Neural cell (in vitro differentiated cells): Measurements from ENCODE around the gene RCVRN. TPM values are rescaled to one million over a fixed set of nuclear protein-coding genes. Genes with fewer than 3 reads are reported as not detected.

Experiments used
- H2AFZ ChIP-seq: fragments of 200-600, 300-800 bp; sonication (generic), shearing (Covaris generic); 2 replicates; pipeline ENCODE4 v1.6.0; 2014; ENCODE audit warnings: low read depth, mild to moderate bottlenecking, antibody characterized with exemption, low read length, moderate library complexity
- H3F3A ChIP-seq: fragments of 200-600 bp; shearing (Covaris generic); 2 replicates; pipeline ENCODE4 v1.6.1; 2016; ENCODE audit warnings: mild to moderate bottlenecking, moderate library complexity, mixed read lengths, antibody characterized with exemption, low read length; ENCODE audit not compliant: insufficient read depth, poor library complexity, severe bottlenecking
- H3K27ac ChIP-seq: fragments of 200-600, 300-800 bp; sonication (generic), shearing (Covaris generic); 2 replicates; pipeline ENCODE4 v1.5.1; 2014; ENCODE audit warnings: mild to moderate bottlenecking, low read length, moderate library complexity
- H3K27me3 ChIP-seq: fragments of 300-800, 200-600 bp; sonication (generic), shearing (Covaris generic); 2 replicates; pipeline ENCODE4 v1.6.0; 2014; ENCODE audit warnings: mild to moderate bottlenecking, low read depth, low read length, moderate library complexity; ENCODE audit not compliant: insufficient read depth
- H3K36me3 ChIP-seq: fragments of 300-800, 200-600 bp; sonication (generic), shearing (Covaris generic); 2 replicates; pipeline ENCODE4 v1.5.1; 2014; ENCODE audit warnings: mild to moderate bottlenecking, antibody characterized with exemption, low read length, moderate library complexity; ENCODE audit not compliant: insufficient read depth
- H3K4me2 ChIP-seq: fragments of 300-800, 200-600 bp; sonication (generic), shearing (Covaris generic); 2 replicates; pipeline ENCODE4 v1.6.0; 2014; ENCODE audit warnings: mild to moderate bottlenecking, low read length
- H3K4me3 ChIP-seq: fragments of 300-800, 200-600 bp; sonication (generic), shearing (Covaris generic); 2 replicates; pipeline ENCODE4 v1.5.1; 2014; ENCODE audit warnings: mild to moderate bottlenecking, low read length, moderate library complexity
- H3K79me2 ChIP-seq: fragments of 200-600 bp; shearing (Covaris generic); replicated peaks from 2 replicates; pipeline ENCODE4 v1.6.0; 2014; ENCODE audit warnings: mild to moderate bottlenecking, low read length, moderate library complexity; ENCODE audit not compliant: insufficient read depth
- H3K9ac ChIP-seq: fragments of 300-800, 200-600 bp; sonication (generic), shearing (Covaris generic); 2 replicates; pipeline ENCODE4 v1.6.1; 2016; ENCODE audit warnings: mild to moderate bottlenecking, low read length, mixed read lengths
- H3K9me2 ChIP-seq: fragments of 200-600 bp; shearing (Covaris generic); 2 replicates; pipeline ENCODE4 v1.6.1; 2016; ENCODE audit warnings: mild to moderate bottlenecking, low read length, mixed read lengths; ENCODE audit not compliant: insufficient read depth
- H3K9me3 ChIP-seq: fragments of 200-600, 300-800 bp; sonication (generic), shearing (Covaris generic); 2 replicates; pipeline ENCODE4 v1.6.1; 2016; ENCODE audit warnings: mild to moderate bottlenecking, mixed run types, low read length, moderate library complexity, mixed read lengths
- H4K20me1 ChIP-seq: fragments of 200-600 bp; shearing (Covaris generic); 2 replicates; pipeline ENCODE4 v1.6.1; 2016; ENCODE audit warnings: mild to moderate bottlenecking, mixed run types; ENCODE audit not compliant: insufficient read depth
- EP300 ChIP-seq: fragments of 450-650 bp; conservative IDR thresholded peaks from 2 replicates; pipeline ENCODE4 v1.6.1; 2014; ENCODE audit warnings: antibody characterized with exemption, mild to moderate bottlenecking, moderate library complexity; ENCODE audit not compliant: poor library complexity, severe bottlenecking
- EZH2 ChIP-seq: fragments of 200-600, 300-800 bp; shearing (Covaris generic), sonication (generic); IDR thresholded peaks from 2 replicates; pipeline ENCODE4 v1.6.1; 2014; ENCODE audit warnings: antibody characterized with exemption, low read length, borderline replicate concordance, mild to moderate bottlenecking; ENCODE audit not compliant: insufficient read depth, poor library complexity, severe bottlenecking
- MXI1 ChIP-seq: fragments of 450-650 bp; conservative IDR thresholded peaks from 2 replicates; pipeline ENCODE4 v1.6.1; 2014; ENCODE audit warnings: antibody characterized with exemption, mild to moderate bottlenecking; ENCODE audit not compliant: poor library complexity, severe bottlenecking
- POLR2AphosphoS5 ChIP-seq: IDR thresholded peaks from 2 replicates; pipeline ENCODE4 v1.6.1; 2012
- RAD21 ChIP-seq: fragments of 450-650 bp; conservative IDR thresholded peaks from 2 replicates; pipeline ENCODE4 v1.6.1; 2014; ENCODE audit warnings: antibody characterized with exemption, mild to moderate bottlenecking, moderate library complexity
- SMC3 ChIP-seq: fragments of 450-650 bp; conservative IDR thresholded peaks from 2 replicates; pipeline ENCODE4 v1.6.1; 2014; ENCODE audit warnings: antibody characterized with exemption, mild to moderate bottlenecking, moderate library complexity; ENCODE audit not compliant: poor library complexity
- TAF1 ChIP-seq: IDR thresholded peaks from 2 replicates; pipeline ENCODE4 v1.6.1; 2012; ENCODE audit warnings: low read depth
- polyA plus RNA-seq: library from polyadenylated mRNA; depleted of rRNA; stranded (reverse); fragments of >200 nt; gene quantifications from 2 replicates; pipeline ENCODE4 v1.2.3, GENCODE V29; 2014
- TF ChIP-seq, protein P1 (sequence below): fragments of 450-650 bp; IDR thresholded peaks from 2 replicates; pipeline ENCODE4 v1.5.1; 2014; ENCODE audit warnings: antibody characterized with exemption, mild to moderate bottlenecking, moderate library complexity; ENCODE audit not compliant: poor library complexity, severe bottlenecking
- TF ChIP-seq, protein P2 (sequence below): IDR thresholded peaks from 2 replicates; pipeline ENCODE4 v1.6.1; 2012; ENCODE audit warnings: borderline replicate concordance

Gene RCVRN
- polyA plus RNA-seq, 1 donor from 2014 or later: 1.1 TPM

DNA sequence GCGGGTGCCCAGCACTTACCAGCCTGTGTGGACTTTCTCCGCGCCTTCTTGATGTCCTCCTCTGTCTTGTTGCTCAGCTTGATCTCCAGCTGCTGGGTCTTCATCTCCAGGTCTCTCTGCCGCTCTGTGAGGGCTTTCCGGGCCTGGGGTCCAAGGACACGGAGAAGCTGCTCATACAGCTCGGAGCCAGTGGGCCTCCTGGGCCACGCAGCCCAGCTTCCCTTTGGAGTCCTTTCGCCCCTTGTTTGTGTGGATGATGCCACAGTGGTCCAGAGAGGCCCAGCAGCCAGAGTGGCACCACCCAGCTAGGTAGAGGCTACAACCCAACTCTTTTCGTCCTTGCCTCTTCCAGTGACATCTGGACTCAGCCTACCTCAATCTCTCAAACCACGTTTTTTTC lies 20.4 kb upstream of the RCVRN start:
- Histone ChIP-seq H4K20me1 (no peaks in the 10 kb centered on the region), H3K27ac (no peak overlapping the region), H3K27me3 (no peaks in the 10 kb centered on the region), H3K9ac (no peak overlapping the region), H3K36me3 (no peaks in the 10 kb centered on the region), H3K4me2 (no peak overlapping the region), H3K4me3 (no peak overlapping the region), H3F3A (no peaks in the 10 kb centered on the region), H3K79me2 (no peaks in the 10 kb centered on the region), H3K9me2 (no peaks in the 10 kb centered on the region), H3K9me3 (no peaks in the 10 kb centered on the region), H2AFZ (no peak overlapping the region)
- TF ChIP-seq EZH2 (no peak), MXI1 (no peak), SMC3 (no peak), RAD21 (no peak), EP300 (no peak), POLR2AphosphoS5 (no peak), TAF1 (no peak)
- TF ChIP-seq, protein P1, sequence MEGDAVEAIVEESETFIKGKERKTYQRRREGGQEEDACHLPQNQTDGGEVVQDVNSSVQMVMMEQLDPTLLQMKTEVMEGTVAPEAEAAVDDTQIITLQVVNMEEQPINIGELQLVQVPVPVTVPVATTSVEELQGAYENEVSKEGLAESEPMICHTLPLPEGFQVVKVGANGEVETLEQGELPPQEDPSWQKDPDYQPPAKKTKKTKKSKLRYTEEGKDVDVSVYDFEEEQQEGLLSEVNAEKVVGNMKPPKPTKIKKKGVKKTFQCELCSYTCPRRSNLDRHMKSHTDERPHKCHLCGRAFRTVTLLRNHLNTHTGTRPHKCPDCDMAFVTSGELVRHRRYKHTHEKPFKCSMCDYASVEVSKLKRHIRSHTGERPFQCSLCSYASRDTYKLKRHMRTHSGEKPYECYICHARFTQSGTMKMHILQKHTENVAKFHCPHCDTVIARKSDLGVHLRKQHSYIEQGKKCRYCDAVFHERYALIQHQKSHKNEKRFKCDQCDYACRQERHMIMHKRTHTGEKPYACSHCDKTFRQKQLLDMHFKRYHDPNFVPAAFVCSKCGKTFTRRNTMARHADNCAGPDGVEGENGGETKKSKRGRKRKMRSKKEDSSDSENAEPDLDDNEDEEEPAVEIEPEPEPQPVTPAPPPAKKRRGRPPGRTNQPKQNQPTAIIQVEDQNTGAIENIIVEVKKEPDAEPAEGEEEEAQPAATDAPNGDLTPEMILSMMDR: no peak
- TF ChIP-seq, protein P2, sequence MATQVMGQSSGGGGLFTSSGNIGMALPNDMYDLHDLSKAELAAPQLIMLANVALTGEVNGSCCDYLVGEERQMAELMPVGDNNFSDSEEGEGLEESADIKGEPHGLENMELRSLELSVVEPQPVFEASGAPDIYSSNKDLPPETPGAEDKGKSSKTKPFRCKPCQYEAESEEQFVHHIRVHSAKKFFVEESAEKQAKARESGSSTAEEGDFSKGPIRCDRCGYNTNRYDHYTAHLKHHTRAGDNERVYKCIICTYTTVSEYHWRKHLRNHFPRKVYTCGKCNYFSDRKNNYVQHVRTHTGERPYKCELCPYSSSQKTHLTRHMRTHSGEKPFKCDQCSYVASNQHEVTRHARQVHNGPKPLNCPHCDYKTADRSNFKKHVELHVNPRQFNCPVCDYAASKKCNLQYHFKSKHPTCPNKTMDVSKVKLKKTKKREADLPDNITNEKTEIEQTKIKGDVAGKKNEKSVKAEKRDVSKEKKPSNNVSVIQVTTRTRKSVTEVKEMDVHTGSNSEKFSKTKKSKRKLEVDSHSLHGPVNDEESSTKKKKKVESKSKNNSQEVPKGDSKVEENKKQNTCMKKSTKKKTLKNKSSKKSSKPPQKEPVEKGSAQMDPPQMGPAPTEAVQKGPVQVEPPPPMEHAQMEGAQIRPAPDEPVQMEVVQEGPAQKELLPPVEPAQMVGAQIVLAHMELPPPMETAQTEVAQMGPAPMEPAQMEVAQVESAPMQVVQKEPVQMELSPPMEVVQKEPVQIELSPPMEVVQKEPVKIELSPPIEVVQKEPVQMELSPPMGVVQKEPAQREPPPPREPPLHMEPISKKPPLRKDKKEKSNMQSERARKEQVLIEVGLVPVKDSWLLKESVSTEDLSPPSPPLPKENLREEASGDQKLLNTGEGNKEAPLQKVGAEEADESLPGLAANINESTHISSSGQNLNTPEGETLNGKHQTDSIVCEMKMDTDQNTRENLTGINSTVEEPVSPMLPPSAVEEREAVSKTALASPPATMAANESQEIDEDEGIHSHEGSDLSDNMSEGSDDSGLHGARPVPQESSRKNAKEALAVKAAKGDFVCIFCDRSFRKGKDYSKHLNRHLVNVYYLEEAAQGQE: no peak

DNA sequence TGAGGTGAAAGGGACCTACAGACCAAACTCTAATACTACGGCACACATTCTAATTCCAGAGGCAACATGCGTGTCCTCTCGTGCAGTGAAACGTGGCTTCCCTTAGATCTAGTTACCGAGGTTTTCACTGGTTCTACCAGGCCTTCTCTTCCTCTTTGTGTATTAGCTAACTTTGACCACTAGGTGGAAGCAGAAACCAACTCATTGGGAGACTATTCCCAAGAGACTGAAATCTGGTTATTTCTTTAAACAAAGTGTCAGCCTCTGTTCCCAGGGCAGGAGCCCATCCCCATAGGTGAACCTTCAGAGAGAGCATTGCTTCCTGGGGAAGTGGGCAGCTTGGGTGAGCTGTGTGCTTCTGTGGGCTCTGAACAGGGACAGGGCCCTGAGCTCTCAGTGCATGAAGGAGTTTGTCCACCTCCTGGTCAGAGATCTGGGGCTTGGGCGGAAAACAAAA lies 19.7 kb upstream of the RCVRN start:
- Histone ChIP-seq H3K36me3 (no peaks in the 10 kb centered on the region), H3K27me3 (no peaks in the 10 kb centered on the region), H4K20me1 (no peaks in the 10 kb centered on the region), H3K9ac (no peak overlapping the region), H3K79me2 (no peaks in the 10 kb centered on the region), H3K4me2 (no peak overlapping the region), H3K4me3 (no peak overlapping the region), H3K27ac (no peak overlapping the region), H3F3A (no peaks in the 10 kb centered on the region), H3K9me2 (no peaks in the 10 kb centered on the region), H2AFZ (no peak overlapping the region), H3K9me3 (no peaks in the 10 kb centered on the region)
- TF ChIP-seq TAF1 (no peak), MXI1 (no peak), SMC3 (peak; percentile 99), POLR2AphosphoS5 (peak; percentile 22), RAD21 (peak; percentile 99)
- TF ChIP-seq, protein P1: peak; percentile 96
